Vagina (tissue), 2 donors: ENCODE results near the gene VPS45. TPM values are rescaled to one million over a fixed set of nuclear protein-coding genes. Genes with fewer than 3 reads are reported as not detected.

Experiments
- DNase-seq, 2 donors: peaks; one replicate each; pipeline ENCODE4 v3.0.0-alpha.2; 2017; ENCODE audit errors: extremely low spot score in 2 of 2
- H3K27ac ChIP-seq: fragments of 200-600 bp; sonication (generic); one replicate; pipeline ENCODE4 v1.5.1; 2019
- H3K27me3 ChIP-seq: fragments of 200-600 bp; sonication (generic); one replicate; pipeline ENCODE4 v1.5.1; 2019
- H3K36me3 ChIP-seq, 2 donors: fragments of 200-600 bp; sonication (generic); one replicate each; pipeline ENCODE4 v1.5.1; 2017 to 2019
- H3K4me1 ChIP-seq: fragments of 200-600 bp; sonication (generic); one replicate; pipeline ENCODE4 v1.5.1; 2019
- H3K4me3 ChIP-seq, 2 donors: fragments of 200-600 bp; sonication (generic); 1 replicate in 1 of 2; 2 replicates in 1 of 2; pipeline ENCODE4 v1.5.1; 2016 to 2019
- H3K9me3 ChIP-seq: fragments of 200-600 bp; sonication (generic); one replicate; pipeline ENCODE4 v1.5.1; 2019
- CTCF ChIP-seq, 3 experiments: fragments of 450-650 bp in 2 of 3; fragments of 200-600 bp in 1 of 3; sonication (generic) in 1 of 3; IDR thresholded peaks; one replicate each; pipeline ENCODE4 v1.5.1; 2017 to 2019; ENCODE audit warnings: antibody characterized with exemption in 3 of 3, mild to moderate bottlenecking in 2 of 3, moderate library complexity in 2 of 3
- POLR2A ChIP-seq, 2 donors: fragments of 450-650 bp; IDR thresholded peaks; one replicate each; pipeline ENCODE4 v1.6.1; 2017; ENCODE audit warnings: antibody characterized with exemption in 2 of 2, mild to moderate bottlenecking in 2 of 2, moderate library complexity in 2 of 2
- POLR2AphosphoS5 ChIP-seq, 2 donors: sonication (generic); formaldehyde crosslinking; IDR thresholded peaks; one replicate each; pipeline ENCODE4 v1.9.0; 2017; ENCODE audit warnings: antibody characterized with exemption in 2 of 2, mild to moderate bottlenecking in 2 of 2, low read depth in 1 of 2; ENCODE audit not compliant: insufficient read depth in 1 of 2
- intact Hi-C: fragments of 100-400 bp; cut with DNase I; formaldehyde crosslinking; loops from one replicate; pipeline ENCODE4 v1.15.1; 2023
- total RNA-seq: library from RNA; depleted of rRNA; stranded (reverse); fragments of >200 nt; gene quantifications from one replicate; pipeline ENCODE4 v1.2.3, GENCODE V29; 2016

Gene VPS45
- total RNA-seq, 1 donor from 2014 or later, result 32.2 TPM

- Histone ChIP-seq H3K9me3 (no peaks in the 10 kb centered on the region), H3K36me3 (peaks cover 0 to 59% of the 10 kb centered on the region in 2 donors), H3K27ac (no peak overlapping the region), H3K27me3 (no peaks in the 10 kb centered on the region), H3K4me1 (no peaks in the 10 kb centered on the region), H3K4me3 (no peak overlapping the region)
- TF ChIP-seq CTCF (IDR thresholded peaks at IDR 0.05) (no peak), POLR2AphosphoS5 (IDR thresholded peaks at IDR 0.05; ENCODE audit: insufficient read depth in 1 of 2, low read depth in 1 of 2) (no peak), POLR2A (IDR thresholded peaks at IDR 0.05) (no peak)
- no peak for DNase-seq
- intact Hi-C loops, result no loop called here
Measured at GRCh38 chr1:150082494-150082893, 14.9 kb downstream of the VPS45 start.

- H3K4me1 ChIP-seq, result no peaks in the 10 kb centered on the region
- intact Hi-C loops, result no loop called here
- no peaks in the 10 kb centered on the region for H3K27me3 ChIP-seq
- no peak overlapping the region for H3K4me3 ChIP-seq
- peaks cover 0 to 48% of the 10 kb centered on the region in 2 donors for H3K36me3 ChIP-seq
- no peak overlapping the region for H3K27ac ChIP-seq
- TF ChIP-seq CTCF (IDR thresholded peaks at IDR 0.05), result no peak
- TF ChIP-seq POLR2A (IDR thresholded peaks at IDR 0.05), result no peak
- no peak for TF ChIP-seq POLR2AphosphoS5 (IDR thresholded peaks at IDR 0.05; ENCODE audit: insufficient read depth in 1 of 2, low read depth in 1 of 2)
- no peak for DNase-seq
- no peaks in the 10 kb centered on the region for H3K9me3 ChIP-seq
Measured at GRCh38 chr1:150083907-150084306, 16.3 kb downstream of the VPS45 start.

GRCh38 chr1:150085406-150085805 is 17.8 kb downstream of the VPS45 start:
- Histone ChIP-seq H3K27ac (no peak overlapping the region), H3K4me1 (no peaks in the 10 kb centered on the region), H3K27me3 (no peaks in the 10 kb centered on the region), H3K36me3 (peaks cover 0 to 43% of the 10 kb centered on the region in 2 donors), H3K9me3 (no peaks in the 10 kb centered on the region), H3K4me3 (no peak overlapping the region)
- TF ChIP-seq POLR2AphosphoS5 (IDR thresholded peaks at IDR 0.05; ENCODE audit: insufficient read depth in 1 of 2, low read depth in 1 of 2), result no peak
- no peak for TF ChIP-seq CTCF (IDR thresholded peaks at IDR 0.05)
- no peak for TF ChIP-seq POLR2A (IDR thresholded peaks at IDR 0.05)
- no peak for DNase-seq
- intact Hi-C loops, result no loop called here

- no peaks in the 10 kb centered on the region for H3K27me3 ChIP-seq
- no peak overlapping the region for H3K27ac ChIP-seq
- peaks cover 0 to 49% of the 10 kb centered on the region in 2 donors for H3K36me3 ChIP-seq
- no peak for DNase-seq
- no peaks in the 10 kb centered on the region for H3K4me1 ChIP-seq
- intact Hi-C loops, result no loop called here
- no peak overlapping the region for H3K4me3 ChIP-seq
- TF ChIP-seq CTCF (IDR thresholded peaks at IDR 0.05) (no peak), POLR2A (IDR thresholded peaks at IDR 0.05) (no peak), POLR2AphosphoS5 (IDR thresholded peaks at IDR 0.05; ENCODE audit: insufficient read depth in 1 of 2, low read depth in 1 of 2) (no peak)
- H3K9me3 ChIP-seq, result no peaks in the 10 kb centered on the region
Measured at GRCh38 chr1:150087415-150087814, 19.8 kb downstream of the VPS45 start.

- no peaks in the 10 kb centered on the region for H3K27me3 ChIP-seq
- no peaks in the 10 kb centered on the region for H3K9me3 ChIP-seq
- no peak for DNase-seq
- H3K4me1 ChIP-seq, result no peaks in the 10 kb centered on the region
- H3K27ac ChIP-seq, result no peak overlapping the region
- no peak overlapping the region for H3K4me3 ChIP-seq
- no peak for TF ChIP-seq CTCF (IDR thresholded peaks at IDR 0.05)
- no peak for TF ChIP-seq POLR2A (IDR thresholded peaks at IDR 0.05)
- intact Hi-C loops, result no loop called here
- H3K36me3 ChIP-seq, result peaks cover 0 to 46% of the 10 kb centered on the region in 2 donors
Measured at GRCh38 chr1:150089846-150090520, 22.4 kb downstream of the VPS45 start.
